ENCODE data around the gene SLC5A11.

DNA sequence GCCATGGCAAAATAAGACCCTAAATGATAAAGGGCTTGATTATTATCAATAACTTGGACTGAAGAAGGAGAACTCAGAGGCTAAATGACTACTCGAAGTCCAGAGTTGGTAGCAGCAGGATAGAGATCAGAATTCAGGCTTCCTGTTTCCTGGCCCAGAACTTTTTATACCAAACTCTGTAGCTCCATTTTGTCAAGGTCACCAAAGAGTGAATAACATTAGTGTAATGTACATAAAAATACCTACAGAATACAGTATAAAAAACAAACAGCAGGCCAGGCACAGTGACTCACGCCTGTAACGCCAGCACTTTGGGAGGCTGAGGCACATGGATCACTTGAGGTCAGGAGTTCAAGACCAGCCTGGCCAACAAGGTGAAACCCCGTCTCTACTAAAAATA is 90.4 kb downstream of the SLC5A11 start:
- TF ChIP-seq CTCF (IDR thresholded peaks at IDR 0.05) (no peak), POLR2A (IDR thresholded peaks at IDR 0.05) (no peak)

Data from body of pancreas (tissue), 4 donors.